Stimulated activated naive CD8-positive, alpha-beta T cell treated with anti-CD3 and anti-CD28 coated beads, Interleukin-15, Interleukin-2, amounts not matched to agents 100 U/mL and 50 U/mL, for 24 hours (primary cell): Measurements from ENCODE around the gene ANKRD24.
"Not testable (repeated sequence)": the region's sequence is repeated elsewhere in the genome, so short reads cannot be mapped to it uniquely, and the experiment has no call there.

ENCODE experiments used
- ATAC-seq: fragments of 150-1000 bp; cut with Tn5 transposase; one replicate; pipeline ENCODE4 v1.10.0; 2021
- DNase-seq: peaks from one replicate; pipeline ENCODE4 v3.0.0; 2021

ANKRD24 gene

DNA sequence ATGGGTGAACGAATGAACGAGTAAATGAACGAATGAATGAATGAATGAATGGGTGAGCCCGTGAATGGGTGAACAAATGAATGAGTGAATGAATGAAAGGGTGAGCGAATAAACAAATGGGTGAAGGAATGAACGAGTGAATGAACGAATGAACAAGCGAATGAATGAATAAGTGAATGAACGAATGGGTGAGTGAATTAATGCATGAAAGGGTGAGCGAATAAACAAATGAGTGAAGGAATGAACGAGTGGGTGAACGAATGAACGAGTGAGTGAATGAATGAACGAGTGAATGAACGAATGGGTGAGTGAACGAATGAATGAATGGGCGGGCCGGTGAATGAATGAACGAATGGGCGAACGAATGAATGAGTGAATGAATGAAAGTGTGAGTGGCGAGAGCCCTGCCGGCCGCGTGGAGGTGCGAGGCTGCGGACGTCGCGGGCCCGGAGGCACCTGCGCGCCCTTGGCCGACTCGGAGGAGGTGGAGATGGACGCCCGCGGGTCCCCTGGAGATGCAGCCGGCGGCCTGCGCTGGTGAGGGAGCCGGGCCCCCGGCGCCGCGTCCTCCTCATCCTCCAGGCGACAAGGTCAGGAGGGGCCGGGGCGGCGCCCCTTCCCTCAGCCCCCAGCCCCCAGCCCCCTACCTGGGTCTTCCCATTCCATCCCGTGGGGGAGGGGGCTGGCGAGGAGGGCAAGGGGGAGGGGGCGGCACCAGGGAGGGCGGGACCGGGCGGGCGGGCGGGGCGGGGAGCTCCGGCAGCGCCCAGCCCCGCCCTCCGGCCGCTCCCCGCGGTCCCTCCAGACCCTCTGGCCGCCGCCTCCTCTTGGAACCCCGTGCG is 15.4 kb downstream of the ANKRD24 start:
- no peak for ATAC-seq
- no peak for DNase-seq

DNA sequence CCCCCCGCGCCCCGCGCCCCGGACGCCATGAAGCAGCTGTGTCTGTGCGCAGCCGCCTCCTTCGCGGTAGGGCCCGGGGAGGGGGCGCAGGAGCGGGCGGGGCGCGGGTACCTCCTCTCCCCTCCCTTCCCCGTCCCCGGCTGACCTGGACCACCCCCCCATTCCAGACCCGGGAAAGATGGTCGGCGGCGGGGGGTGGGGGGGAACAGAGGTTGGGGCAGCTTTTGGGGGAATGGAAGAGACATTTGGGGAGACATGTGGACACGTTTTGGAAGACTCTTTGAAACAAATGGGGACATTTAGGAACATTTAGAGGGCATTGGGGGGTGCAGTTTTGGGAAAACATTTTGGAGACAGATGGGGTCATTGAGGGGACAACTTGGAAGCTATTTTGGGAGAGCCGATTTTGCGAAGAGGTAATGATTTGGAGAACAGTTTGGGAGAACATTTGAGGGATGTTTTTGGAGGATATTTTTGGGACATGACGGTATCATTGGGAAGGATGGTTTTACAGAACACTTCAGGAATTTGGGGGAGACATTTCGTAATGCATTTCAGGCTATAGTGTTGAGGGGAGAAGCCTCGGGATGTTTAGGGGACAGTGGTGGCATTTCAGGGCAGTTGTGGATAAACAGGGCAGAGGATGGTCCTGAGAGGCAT is 16.1 kb downstream of the ANKRD24 start:
- ATAC-seq = no peak
- no peak for DNase-seq

DNA sequence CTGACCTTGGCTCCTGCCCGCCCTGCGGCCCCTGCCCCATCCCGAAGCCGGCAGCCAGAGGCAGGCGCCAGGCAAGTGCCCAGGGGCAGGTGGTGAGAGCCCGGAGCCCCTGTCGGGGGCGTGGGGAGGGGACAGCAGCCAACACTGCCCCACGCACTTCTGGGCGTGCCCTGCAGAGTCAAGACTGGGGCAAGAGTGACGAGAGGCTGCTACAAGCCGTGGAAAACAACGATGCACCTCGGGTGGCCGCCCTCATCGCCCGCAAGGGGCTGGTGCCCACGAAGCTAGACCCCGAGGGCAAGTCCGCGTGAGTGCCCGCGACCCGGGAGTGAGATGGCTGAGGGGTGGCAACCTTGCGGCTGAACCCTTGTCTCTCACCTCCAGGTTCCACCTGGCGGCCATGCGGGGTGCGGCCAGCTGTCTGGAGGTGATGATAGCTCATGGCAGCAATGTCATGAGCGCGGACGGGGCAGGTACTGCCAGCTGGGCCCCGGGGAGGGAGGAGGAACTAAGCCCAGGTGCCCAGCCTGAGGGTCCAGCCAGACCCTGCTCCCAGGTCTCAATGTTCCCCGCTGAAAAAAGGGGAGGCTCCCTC is 17.3 kb downstream of the ANKRD24 start:
- DNase-seq (no peak), ATAC-seq (no peak)

DNA sequence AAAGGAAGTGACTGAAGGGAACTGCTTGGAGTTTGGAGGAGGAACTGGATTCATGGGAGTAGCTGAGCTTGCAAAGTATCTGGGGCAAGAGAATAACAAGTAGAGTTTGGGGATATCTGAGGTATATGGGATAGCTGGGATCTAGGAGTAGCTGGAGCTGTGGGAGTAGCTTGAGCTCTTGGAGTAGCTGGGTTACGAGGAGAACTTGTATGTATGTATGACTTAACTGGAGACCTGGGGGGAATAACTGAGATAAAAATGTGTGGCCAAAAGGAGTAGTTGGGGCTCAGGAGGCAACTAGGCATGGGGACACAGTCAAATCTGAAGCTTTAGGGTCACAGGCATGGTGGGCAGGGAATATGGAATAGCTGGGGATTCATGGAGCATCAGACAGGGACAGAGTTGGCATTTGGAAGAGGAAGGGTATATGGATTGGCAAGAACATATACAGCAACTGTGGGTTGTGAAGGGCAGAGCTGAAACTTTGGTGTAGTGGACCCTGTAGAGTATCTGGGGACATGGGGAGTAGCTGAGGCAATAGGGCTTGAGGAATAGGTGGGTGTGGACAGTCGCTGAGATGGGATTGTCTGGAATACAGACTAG is 18.6 kb downstream of the ANKRD24 start:
- ATAC-seq = no peak
- DNase-seq = no peak

DNA sequence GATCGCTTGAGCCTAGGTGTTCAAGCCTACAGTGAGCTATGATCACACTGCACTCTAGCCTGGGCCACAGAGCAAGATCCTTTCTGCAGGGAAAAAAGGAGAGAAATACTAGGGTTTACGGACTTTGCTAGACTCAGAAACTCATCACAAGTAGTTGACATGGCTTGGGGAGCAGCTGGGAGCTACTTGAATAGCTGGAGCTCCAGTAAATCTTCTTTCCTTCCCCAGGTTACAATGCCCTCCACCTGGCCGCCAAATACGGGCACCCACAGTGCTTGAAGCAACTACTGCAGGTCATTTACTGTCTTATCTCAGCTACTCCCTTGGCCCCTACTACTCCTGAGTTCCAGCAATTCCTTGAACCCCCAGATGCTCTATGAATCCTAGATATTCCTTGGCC is 19.3 kb downstream of the ANKRD24 start:
- ATAC-seq (no peak), DNase-seq (no peak)

DNA sequence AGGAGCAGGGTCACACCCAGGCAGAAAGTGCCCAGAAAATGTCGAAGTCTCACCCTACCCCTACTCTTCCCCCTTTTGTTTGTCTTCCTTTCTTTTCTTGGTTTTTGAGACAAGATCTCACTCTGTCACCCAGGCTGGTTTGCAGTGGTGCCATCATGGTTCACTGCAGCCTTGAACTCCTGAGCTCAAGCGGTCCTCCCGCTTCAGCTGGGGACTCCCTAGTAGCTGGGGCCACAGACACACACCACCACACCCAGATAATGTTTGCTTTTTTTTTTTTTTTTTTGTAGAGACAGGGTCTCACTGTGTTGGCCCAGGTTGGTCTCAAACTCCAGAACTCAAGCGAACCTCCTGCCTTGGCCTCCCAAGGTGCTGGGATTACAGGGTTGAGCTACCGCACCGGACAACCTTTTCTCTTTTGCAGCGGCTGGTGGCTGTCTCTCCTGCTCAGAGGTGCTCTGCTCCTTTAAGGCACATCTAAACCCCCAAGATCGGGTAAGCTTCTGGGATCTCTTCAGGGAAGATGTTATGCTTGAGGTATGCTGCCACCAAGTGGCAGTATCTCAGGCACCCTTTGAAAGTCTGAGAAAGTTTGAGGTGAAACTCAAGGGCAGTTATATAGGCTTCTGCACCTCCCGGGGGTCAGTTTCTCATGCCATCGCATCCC is 24.5 kb downstream of the ANKRD24 start:
- DNase-seq (no peak), ATAC-seq (no peak)

DNA sequence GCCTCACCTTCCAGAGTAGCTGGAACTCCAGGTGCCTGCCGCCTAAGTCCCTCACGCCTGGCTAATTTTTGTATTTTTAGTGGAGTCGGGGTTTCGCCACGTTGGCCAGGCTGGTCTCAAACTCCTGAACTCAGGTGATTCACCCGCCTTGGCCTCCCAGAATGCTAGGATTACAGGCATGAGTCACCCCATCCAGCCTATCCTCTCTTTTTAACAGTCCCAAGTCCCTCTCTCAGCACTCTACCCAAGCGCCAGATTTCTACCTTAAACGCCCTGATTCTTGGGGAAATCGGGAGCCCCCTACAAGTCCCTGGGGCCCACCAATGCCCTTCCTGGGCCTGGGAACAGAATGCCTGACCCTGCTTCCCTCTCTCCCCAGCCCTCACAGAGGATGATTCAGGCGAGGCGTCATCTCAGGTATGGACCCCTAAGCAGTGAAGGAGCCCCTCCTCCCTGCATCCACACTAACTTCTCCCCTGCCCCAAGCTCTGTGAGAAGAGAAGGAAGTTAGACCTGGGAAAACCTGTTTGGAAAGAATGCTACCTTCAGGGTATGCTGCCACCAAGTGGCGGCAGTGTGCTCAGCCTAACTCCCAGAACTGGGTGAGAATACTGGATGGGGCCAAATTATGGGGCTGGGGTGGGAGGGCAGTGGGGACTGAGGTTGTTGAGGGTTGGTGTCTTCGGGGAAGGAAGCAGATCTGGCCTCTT is 26.1 kb downstream of the ANKRD24 start:
- ATAC-seq (no peak), DNase-seq (no peak)

DNA sequence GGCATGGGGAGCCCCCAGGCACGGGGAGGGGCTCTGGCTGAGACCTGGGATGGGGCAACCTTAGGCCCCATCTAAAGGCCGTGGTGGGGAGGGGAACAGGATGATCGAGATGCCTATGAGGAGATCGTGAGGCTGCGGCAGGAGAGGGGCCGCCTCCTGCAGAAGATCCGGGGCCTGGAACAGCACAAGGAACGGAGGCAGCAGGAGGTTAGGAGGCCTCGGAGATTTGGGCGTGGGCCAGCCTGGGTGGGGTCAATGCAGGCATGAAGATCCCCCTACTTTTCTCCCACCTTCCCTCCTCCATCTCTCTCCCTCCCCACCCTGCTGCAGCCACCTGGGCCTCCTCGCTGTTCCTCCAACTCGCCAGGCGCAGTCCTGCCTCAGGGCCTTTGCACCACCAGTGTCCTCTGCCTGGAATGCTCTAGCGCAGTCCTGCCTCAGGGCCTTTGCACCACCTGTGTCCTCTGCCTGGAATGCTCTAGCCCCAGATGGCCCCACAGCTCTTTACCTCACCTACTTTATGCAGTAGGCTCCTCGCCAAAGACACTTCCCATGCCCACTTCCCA is 27.8 kb downstream of the ANKRD24 start:
- no peak for ATAC-seq
- DNase-seq = no peak

DNA sequence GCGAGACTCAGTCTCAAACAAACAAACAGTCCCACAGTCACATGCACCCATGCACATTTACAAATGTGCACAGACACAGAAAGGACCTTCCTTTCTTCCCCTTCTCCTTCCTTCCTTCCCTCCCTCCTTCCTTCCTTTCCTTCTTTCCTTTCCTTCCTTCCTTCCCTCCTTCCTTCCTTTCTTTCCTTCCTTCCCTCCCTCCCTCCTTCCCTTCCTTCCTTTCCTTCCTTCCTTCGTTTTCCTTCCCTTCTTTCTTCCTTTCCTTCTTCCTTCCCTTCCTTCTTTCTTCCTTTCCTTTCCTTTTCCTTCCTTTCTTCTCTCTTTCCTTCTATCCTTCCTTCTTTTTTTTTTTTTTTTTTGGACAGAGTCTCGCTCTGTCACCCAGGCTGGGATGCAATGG is 30.6 kb downstream of the ANKRD24 start:
- ATAC-seq (no peak), DNase-seq (no peak)

DNA sequence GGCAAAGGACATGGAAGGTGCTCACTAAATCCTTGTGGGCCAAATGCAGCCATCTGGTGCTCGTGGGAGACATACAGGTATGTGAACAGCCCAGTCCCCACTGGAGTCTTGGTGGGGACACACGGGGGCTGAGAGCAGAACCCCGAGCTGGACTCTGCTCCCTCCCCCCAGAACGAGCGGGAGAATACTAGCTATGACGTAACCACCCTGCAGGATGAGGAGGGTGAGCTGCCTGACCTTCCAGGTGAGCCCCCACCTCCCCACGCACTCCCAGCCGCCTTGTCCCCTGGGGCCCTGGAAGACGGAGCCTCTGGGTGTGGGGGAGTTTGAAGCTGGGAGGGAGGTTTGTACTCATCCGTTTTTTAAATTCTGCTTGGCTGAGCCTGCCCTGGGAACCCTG is 33.3 kb downstream of the ANKRD24 start:
- no peak for ATAC-seq

DNA sequence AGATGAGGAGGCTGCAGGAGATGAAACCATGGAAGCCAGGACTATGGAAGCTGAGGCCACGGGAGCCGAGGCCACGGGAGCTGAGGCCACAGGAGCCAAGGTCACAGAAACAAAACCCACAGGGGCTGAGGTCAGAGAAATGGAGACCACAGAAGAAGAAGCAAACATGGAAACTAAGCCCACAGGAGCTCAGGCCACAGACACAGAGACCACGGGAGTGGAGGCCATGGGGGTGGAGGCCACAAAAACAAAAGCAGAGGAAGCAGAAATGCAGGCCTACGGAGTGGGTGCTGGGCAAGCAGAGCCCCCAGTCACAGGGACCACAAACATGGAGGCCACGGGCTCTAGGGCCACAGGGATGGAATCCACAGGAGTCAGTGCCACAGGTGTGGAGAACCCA is 34.4 kb downstream of the ANKRD24 start:
- no peak for ATAC-seq
- no peak for DNase-seq

More for the DNA sequence above, 33.3 kb downstream of the ANKRD24 start:
- no peak for DNase-seq

DNA sequence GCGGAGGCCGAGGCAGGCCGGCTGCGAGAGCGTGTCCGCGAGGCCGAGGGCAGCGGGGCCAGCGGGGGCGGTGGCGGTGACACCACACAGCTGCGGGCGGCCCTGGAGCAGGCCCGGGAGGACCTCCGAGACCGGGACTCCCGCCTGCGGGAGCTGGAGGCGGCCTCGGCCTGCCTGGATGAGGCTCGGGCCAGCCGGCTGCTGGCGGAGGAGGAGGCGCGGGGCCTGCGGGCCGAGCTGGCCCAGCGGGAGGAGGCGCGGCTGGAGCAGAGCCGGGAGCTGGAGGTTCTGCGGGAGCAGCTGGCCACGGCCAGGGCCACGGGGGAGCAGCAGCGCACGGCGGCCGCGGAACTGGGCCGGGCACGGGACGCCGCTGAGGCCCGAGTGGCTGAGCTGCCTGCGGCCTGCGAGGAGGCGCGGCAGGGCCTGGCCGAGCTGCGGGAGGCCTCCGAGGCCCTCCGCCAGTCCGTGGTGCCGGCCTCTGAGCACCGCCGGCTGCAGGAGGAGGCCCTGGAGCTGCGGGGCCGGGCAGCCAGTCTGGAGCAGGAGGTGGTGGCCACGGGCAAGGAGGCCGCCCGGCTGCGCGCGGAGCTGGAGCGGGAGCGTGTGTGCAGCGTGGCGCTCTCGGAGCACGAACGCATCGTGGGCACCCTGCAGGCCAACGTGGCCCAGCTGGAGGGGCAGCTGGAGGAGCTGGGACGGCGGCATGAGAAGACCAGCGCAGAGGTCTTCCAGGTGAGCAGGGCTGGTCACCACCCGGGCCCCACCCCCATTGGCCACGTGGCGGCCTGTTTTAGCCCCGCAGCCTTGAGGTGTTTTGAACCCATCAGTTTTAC is 35.2 kb downstream of the ANKRD24 start:
- ATAC-seq = no peak

DNA sequence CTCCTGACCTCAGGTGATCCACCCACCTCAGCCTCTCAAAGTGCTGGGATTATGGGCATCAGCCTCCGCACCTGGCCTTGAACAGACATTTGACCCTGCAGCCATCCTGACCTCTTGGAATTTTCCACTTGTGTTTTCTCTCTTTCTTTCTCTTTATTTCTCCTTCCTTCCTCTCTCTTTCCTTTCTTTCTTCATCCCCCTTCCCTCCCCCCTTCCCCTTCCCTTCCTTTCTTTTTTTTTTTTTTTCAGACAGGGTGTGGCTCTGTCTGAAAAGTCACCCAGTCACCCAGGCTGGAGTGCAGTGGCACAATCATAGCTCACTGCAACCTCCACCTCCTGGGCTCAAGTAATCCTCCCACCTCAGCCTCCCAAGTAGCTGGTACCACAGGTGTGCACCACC is 36.0 kb downstream of the ANKRD24 start:
- not testable (repeated sequence) for ATAC-seq, DNase-seq

More for the DNA sequence above, 35.2 kb downstream of the ANKRD24 start:
- DNase-seq = no peak

DNA sequence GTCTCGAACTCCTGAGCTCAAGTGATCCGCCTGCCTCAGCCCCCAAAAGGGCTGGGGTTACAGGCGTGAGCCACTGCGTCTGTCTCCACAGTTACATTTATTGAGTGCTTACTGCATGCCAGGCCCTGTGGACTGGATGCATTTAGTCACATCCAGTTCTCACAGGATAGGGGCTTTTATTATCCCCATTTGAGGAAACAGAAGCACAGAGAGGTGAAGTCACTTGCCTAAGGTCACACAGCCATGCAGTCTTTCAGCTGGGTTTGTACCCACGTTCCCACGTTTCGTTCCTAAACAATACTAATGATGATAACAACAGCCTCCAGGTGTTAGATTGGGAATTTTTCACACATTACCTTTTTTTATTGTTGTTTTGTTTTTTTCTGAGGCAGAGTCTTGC is 37.7 kb downstream of the ANKRD24 start:
- DNase-seq (no peak), ATAC-seq (no peak)

DNA sequence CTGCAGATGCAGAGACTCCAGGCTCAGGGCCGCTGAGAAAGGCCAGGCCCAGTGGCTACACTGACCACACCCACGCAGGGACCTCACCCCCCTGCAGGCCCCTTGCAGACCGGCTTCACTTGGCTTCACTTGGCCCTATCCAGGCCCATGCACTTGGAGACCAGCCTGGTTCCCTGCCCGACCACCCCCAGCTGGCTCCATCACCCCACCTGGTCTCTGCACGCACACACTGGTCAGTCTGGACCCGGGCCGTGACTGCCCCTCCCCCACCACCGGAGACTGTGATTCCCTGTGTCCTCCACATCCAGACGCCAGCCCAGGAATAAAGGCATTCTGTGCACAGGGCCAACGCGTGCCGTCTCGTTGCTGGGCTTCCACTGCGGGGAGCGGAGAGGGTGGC is 42.0 kb downstream of the ANKRD24 start:
- no peak for ATAC-seq
- DNase-seq = no peak

DNA sequence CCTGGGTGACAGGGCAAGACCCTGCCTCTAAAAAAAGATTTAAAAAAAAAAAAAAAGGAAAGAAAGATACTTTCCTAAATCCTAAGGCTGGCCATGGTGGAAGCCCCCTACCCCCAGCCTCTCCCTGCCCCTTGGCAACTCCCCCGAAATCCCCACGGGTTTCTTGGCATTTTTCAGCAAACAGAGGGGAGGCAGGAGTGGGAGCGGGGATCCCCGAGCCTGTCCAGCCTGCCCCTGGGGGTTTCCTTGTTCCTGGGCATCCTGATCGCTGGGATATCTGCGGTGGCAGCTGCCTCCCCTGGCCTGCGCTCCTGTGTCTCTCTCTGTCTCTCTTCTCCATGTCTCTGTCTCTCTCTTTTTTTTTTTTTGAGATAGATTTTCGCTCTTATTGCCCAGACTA is 43.4 kb downstream of the ANKRD24 start:
- no peak for DNase-seq

DNA sequence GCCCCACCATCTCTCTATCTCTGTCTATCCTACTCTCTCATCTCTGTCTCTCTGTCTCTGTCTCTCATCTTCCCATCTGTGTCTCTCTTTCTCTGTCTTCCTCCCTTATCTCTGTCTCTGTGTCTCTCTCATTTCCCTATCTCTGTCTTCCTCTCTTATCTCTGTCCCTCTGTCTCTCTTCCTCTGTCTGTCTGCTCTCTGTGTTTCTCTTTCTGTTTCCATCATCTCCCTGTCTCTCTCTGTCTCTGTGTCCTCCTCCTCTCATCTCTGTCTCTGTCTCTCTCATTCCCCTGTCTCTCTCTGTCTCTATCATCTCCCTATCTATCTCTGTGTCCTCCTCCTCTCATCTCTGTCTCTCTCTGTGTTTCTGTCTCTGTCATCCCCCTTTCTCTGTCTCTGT is 45.3 kb downstream of the ANKRD24 start:
- no peak for DNase-seq
- ATAC-seq = no peak

More for the DNA sequence above, 43.4 kb downstream of the ANKRD24 start:
- no peak for ATAC-seq

DNA sequence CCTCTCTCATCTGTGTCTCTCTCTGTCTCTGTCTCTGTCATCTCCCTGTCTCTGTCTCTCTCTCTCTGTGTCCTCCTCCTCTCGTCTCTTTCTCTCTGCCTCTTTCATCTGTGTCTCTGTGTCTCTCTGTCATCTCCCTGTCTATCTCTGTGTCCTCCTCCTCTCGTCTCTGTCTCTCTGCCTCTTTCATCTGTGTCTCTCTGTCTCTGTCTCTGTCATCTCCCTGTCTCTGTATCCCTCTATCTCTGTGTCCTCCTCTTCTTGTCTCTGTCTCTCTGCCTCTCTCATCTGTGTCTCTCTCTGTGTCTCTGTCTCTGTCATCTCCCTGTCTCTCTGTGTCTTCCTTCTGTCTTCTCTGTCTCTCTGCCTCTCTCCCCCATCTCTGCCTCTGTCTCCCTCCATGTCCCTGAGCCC is 46.3 kb downstream of the ANKRD24 start:
- DNase-seq (no peak), ATAC-seq (no peak)

DNA sequence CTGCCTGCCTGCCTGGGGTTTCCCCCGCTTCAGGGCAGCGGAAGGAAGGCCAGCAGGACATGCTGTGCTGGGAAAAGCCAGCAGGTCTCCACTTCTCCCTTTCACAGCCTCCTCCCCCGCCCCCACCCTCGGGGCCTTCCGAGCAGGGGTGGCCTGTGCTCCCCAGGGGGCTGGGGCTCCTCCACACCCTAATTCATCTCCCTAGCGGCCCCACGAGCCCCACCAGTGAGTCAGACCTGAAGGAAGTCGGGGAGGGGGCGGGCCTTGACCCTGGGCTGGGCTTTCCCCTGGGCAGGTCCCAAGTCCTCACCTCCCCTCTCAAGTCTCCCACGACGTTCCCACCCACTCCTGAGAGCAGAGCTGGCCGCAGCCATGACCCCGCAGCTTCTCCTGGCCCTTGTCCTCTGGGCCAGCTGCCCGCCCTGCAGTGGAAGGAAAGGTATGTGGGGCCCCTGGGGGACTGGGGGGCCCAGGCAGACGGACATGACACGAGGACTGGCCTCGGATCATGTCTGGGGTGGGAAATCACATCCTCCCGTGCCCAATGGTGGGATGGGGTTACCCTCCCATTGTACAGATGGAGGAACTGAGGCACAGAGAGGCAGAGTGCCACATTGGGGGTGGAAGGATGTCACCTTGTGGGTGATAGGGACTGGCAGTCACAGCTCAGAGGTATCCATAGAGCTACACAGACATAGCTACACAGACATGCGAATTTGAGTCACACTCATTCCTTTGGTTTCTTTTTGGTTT is 46.9 kb downstream of the ANKRD24 start, which contains the start of gene EBI3:
Gene EBI3 (plus strand): TSS at position 345 of the 753 bp plus-strand sequence. CDS start 28 bp downstream, at position 373.
- DNase-seq (peak; percentile 81), ATAC-seq (peak; percentile 84)
